Progenitor cell of endocrine pancreas (in vitro differentiated cells): ENCODE results near the gene FARS2. TPM values are rescaled to one million over a fixed set of nuclear protein-coding genes. Genes with fewer than 3 reads are reported as not detected.

Experiments
- DNase-seq: peaks from one replicate; pipeline ENCODE4 v3.0.0; 2021; ENCODE audit warnings: low spot score; ENCODE audit not compliant: unreplicated experiment
- H3K27ac Mint-ChIP-seq: 2 replicates; pipeline ENCODE4 v1.8.0; 2021; ENCODE audit warnings: mild to moderate bottlenecking, moderate library complexity, mixed read lengths
- H3K27me3 Mint-ChIP-seq: 2 replicates; pipeline ENCODE4 v1.8.0; 2021; ENCODE audit warnings: mixed read lengths
- H3K36me3 Mint-ChIP-seq: 2 replicates; pipeline ENCODE4 v1.8.0; 2022; ENCODE audit warnings: mixed read lengths; ENCODE audit not compliant: insufficient read depth
- H3K4me1 Mint-ChIP-seq: 2 replicates; pipeline ENCODE4 v1.8.0; 2021; ENCODE audit warnings: low read depth, mixed read lengths
- H3K4me3 Mint-ChIP-seq: 2 replicates; pipeline ENCODE4 v1.8.0; 2021; ENCODE audit warnings: low read depth, mild to moderate bottlenecking, moderate library complexity, mixed read lengths
- H3K9me3 Mint-ChIP-seq: 2 replicates; pipeline ENCODE4 v1.8.0; 2021; ENCODE audit warnings: low read depth, mixed read lengths
- total RNA-seq: library from RNA; stranded (reverse); gene quantifications from 2 replicates; pipeline ENCODE4 v1.2.1, GENCODE V29; 2021
- TF ChIP-seq, protein P1 (sequence below): fragments of 200-600 bp; sonication (generic); IDR thresholded peaks from one replicate; pipeline ENCODE4 v1.5.0; 2021; ENCODE audit warnings: antibody characterized with exemption, mild to moderate bottlenecking; ENCODE audit not compliant: unreplicated experiment

FARS2 gene
- total RNA-seq, 1 donor from 2014 or later, result 20.8 TPM

DNA sequence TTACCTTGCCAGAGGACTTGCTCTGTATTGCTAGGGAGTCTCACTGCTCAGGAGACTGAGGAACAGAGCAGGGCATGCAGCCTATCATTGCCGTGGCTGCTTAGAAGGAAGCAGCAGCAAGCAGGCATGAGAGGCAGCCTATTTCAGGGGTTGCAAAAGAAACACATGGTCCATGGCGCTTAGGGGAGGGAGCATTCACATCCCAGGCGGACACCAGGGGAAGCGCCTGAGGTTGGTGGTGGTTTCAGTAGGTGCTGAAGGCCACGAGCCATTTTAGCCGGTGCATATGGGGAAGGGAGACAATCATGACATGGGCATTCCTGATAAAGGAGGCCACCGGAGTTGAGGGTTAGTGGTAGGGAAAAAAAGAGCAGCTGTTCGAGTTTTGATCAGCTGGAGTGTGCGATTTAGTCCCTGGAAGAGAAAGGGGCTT, 20.9 kb downstream of the FARS2 start:
- Mint-ChIP-seq H3K4me1 (no peaks in the 10 kb centered on the region), H3K4me3 (no peak overlapping the region), H3K9me3 (no peaks in the 10 kb centered on the region), H3K36me3 (no peaks in the 10 kb centered on the region), H3K27ac (no peak overlapping the region), H3K27me3 (peaks cover 36% of the 10 kb centered on the region)
- TF ChIP-seq, protein P1, sequence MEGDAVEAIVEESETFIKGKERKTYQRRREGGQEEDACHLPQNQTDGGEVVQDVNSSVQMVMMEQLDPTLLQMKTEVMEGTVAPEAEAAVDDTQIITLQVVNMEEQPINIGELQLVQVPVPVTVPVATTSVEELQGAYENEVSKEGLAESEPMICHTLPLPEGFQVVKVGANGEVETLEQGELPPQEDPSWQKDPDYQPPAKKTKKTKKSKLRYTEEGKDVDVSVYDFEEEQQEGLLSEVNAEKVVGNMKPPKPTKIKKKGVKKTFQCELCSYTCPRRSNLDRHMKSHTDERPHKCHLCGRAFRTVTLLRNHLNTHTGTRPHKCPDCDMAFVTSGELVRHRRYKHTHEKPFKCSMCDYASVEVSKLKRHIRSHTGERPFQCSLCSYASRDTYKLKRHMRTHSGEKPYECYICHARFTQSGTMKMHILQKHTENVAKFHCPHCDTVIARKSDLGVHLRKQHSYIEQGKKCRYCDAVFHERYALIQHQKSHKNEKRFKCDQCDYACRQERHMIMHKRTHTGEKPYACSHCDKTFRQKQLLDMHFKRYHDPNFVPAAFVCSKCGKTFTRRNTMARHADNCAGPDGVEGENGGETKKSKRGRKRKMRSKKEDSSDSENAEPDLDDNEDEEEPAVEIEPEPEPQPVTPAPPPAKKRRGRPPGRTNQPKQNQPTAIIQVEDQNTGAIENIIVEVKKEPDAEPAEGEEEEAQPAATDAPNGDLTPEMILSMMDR, result no peak
- DNase-seq, result no peak

DNA sequence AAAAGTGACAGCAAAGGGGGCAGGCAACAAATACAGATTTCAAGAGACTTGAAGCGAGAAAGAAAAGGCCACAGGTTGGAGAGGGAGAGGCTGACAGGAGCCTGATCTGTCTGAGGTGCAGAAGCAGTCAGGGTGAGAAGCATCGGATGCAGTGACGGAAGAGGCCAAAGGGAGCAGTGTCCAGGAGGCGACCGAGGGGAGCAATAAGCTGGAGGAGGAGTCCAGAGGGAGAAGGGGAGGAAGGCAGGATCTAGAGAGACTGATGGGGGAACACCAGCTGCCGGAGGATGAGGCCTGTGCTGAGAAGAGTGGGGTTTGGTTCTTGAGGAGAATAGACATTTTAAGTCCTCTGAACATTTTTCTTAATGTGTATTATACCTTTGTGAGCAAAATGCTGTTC, 23.8 kb downstream of the FARS2 start:
- TF ChIP-seq, protein P1, result no peak
- Mint-ChIP-seq H3K4me1 (no peaks in the 10 kb centered on the region), H3K27me3 (peaks cover 58% of the 10 kb centered on the region), H3K36me3 (peaks cover 2% of the 10 kb centered on the region), H3K4me3 (no peak overlapping the region), H3K9me3 (no peaks in the 10 kb centered on the region), H3K27ac (no peak overlapping the region)
- no peak for DNase-seq

DNA sequence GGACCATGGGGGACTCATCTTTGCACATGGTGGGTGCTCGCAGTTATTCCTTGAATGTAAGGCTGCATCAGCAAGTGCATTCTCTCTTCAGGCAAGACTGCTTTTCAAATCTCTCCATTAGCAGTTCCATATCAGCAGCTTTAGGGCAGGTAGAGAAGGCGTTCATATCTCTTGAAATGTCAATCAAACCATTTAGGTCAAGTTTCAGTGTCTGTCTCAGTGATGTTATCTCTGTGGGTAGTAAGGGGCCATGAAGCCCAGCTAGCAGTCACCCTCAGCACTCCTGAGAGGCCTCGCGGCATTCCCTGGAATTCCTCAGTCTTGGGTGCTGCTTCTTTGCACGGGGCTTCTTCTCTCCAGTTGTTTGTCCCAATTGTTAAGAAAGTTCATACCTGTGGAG, 24.2 kb downstream of the FARS2 start:
- no peak for DNase-seq
- Mint-ChIP-seq H3K4me3 (no peak overlapping the region), H3K27ac (no peak overlapping the region), H3K36me3 (peaks cover 2% of the 10 kb centered on the region), H3K4me1 (no peaks in the 10 kb centered on the region), H3K27me3 (peaks cover 61% of the 10 kb centered on the region), H3K9me3 (no peaks in the 10 kb centered on the region)
- TF ChIP-seq, protein P1, result no peak

DNA sequence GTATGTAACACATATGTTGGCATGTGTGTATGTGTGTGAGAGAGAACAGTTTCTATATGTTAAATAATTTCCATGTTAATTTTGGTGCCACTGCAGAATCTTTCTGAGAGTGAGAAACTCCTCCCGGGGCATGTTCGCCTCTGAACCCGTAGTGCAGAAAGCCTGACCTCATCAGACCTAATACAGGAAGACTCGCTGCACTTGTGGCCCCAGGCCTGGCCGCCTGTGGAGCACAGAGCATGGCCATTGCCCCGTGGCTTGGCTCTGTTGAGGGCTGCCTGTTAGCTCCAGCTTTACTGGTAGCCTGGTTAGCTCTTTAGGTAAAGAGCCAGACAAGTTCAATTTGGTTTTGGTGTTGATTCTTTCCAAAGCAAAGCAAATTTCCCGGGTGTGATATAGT, 25.5 kb downstream of the FARS2 start:
- no peak for DNase-seq
- H3K27ac Mint-ChIP-seq, result no peak overlapping the region
- TF ChIP-seq, protein P1, result no peak
- no peaks in the 10 kb centered on the region for H3K4me1 Mint-ChIP-seq
- H3K9me3 Mint-ChIP-seq, result no peaks in the 10 kb centered on the region
- peaks cover 2% of the 10 kb centered on the region for H3K36me3 Mint-ChIP-seq
- H3K27me3 Mint-ChIP-seq, result peaks cover 70% of the 10 kb centered on the region
- no peak overlapping the region for H3K4me3 Mint-ChIP-seq

DNA sequence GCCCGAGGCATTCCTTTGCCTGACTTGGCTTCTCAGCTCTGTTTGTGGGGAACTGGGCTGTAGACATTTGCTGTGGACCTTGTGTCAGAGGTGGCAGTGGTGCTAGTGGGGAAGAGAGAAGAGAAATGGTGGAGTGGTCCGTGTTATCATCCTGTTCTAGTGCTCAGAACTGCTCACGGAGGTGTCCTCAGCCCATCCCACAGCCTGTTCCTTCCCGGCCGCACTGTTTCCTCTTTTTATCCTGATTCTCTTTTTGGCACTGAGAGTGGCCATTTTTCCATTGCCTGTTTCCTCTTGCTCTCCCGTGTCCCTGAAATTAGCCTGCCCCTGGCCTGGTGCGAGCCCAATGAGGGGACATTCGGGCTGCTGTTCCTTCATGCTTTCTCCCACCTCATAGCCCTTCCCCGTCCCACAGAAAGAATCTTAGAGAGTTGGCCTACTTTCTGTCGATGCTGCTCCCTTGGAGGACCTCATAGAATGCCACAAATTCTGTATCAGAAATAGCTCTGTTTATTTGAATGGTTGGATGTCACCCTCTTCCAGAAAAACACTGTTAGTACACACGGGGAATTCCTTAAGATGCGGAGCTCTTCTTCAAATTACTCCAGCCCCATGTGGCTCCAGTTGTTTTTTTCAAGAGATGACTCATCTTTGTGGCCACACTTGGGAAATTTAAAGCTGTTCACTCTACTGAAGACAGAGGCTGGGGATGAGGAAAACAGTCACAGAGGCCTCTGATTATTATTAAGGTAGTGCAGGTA, 26.1 kb downstream of the FARS2 start:
- Mint-ChIP-seq H3K4me1 (no peaks in the 10 kb centered on the region), H3K27ac (no peak overlapping the region), H3K9me3 (no peaks in the 10 kb centered on the region), H3K4me3 (no peak overlapping the region), H3K36me3 (peaks cover 2% of the 10 kb centered on the region), H3K27me3 (peaks cover 72% of the 10 kb centered on the region)
- TF ChIP-seq, protein P1, result no peak
- DNase-seq, result no peak
